ENCODE measurements around the gene INPP4B.

The INPP4B gene

GRCh38 chr4:142293536-142293935 lies 552.6 kb downstream of the INPP4B start:
- no peak for TF ChIP-seq CTCF (IDR thresholded peaks at IDR 0.05; ENCODE audit: insufficient read depth, low read length, missing control alignments)
- POLR2A ChIA-PET = no interaction called here
- CTCF ChIA-PET = no interaction called here

GRCh38 chr4:142292231-142292630 lies 553.9 kb downstream of the INPP4B start:
- H3K4me3 ChIP-seq (ENCODE audit: low read depth, low read length) = no peak overlapping the region
- ChIA-PET CTCF (interaction anchor here (2.9 kb wide), 1 partner anchor 10 kb away, joined by 12 read pairs; no protein-coding TSS in a partner anchor), POLR2A (no interaction called here)
- no peak for TF ChIP-seq CTCF (IDR thresholded peaks at IDR 0.05; ENCODE audit: insufficient read depth, low read length, missing control alignments)
- no peak for DNase-seq (ENCODE audit: low read depth, low spot score)

More at GRCh38 chr4:142293536-142293935, 552.6 kb downstream of the INPP4B start:
- DNase-seq (ENCODE audit: low read depth, low spot score) = no peak
- no peak overlapping the region for H3K4me3 ChIP-seq (ENCODE audit: low read depth, low read length)

GRCh38 chr4:142291299-142292050 lies 554.6 kb downstream of the INPP4B start:
- no peak for DNase-seq (ENCODE audit: low read depth, low spot score)
- POLR2A ChIA-PET = no interaction called here
- CTCF ChIA-PET = interaction anchor here (1.0 to 2.9 kb wide), 3 partner anchors 9 to 11 kb away, joined by 3 to 12 read pairs (median 6); no protein-coding TSS in a partner anchor
- H3K4me3 ChIP-seq (ENCODE audit: low read depth, low read length) = no peak overlapping the region
- TF ChIP-seq CTCF (IDR thresholded peaks at IDR 0.05; ENCODE audit: insufficient read depth, low read length, missing control alignments) = no peak

- TF ChIP-seq CTCF (IDR thresholded peaks at IDR 0.05; ENCODE audit: insufficient read depth, low read length, missing control alignments) = no peak
- CTCF ChIA-PET = interaction anchor here (1.3 kb wide), 1 partner anchor 9 kb away, joined by 4 read pairs; no protein-coding TSS in a partner anchor
- H3K4me3 ChIP-seq (ENCODE audit: low read depth, low read length) = no peak overlapping the region
- DNase-seq (ENCODE audit: low read depth, low spot score) = no peak
- POLR2A ChIA-PET = no interaction called here
Observed at GRCh38 chr4:142287371-142287770, 558.7 kb downstream of the INPP4B start.

- ChIA-PET POLR2A (no interaction called here), CTCF (interaction anchor here (1.2 kb wide), 1 partner anchor 435 kb away, joined by 3 read pairs; no protein-coding TSS in a partner anchor)
- no peak for DNase-seq (ENCODE audit: low read depth, low spot score)
- TF ChIP-seq CTCF (IDR thresholded peaks at IDR 0.05; ENCODE audit: insufficient read depth, low read length, missing control alignments) = no peak
- no peak overlapping the region for H3K4me3 ChIP-seq (ENCODE audit: low read depth, low read length)
Observed at GRCh38 chr4:142285222-142285583, 560.9 kb downstream of the INPP4B start.

- TF ChIP-seq CTCF (IDR thresholded peaks at IDR 0.05; ENCODE audit: insufficient read depth, low read length, missing control alignments) = no peak
- no peak overlapping the region for H3K4me3 ChIP-seq (ENCODE audit: low read depth, low read length)
- ChIA-PET POLR2A (no interaction called here), CTCF (interaction anchor here (1.2 kb wide), 1 partner anchor 435 kb away, joined by 3 read pairs; no protein-coding TSS in a partner anchor)
- DNase-seq (ENCODE audit: low read depth, low spot score) = no peak
Observed at GRCh38 chr4:142284402-142285221, 561.5 kb downstream of the INPP4B start.

Measured in AG04449 (cell line).